WTC11 (cell line): ENCODE measurements around the gene THAP9.
A peak's percentile ranks its signal among the peaks of the same experiment; 100 is the strongest.

Experiments used
- CTCF ChIP-seq: fragments of 200-600 bp; IDR thresholded peaks from 2 replicates; pipeline ENCODE4 v1.8.0; 2022; ENCODE audit warnings: antibody characterized with exemption
- ETV6 ChIP-seq: sonication (generic); formaldehyde crosslinking; IDR thresholded peaks from 2 replicates; pipeline ENCODE4 v1.8.1; 2022; ENCODE audit warnings: mild to moderate bottlenecking, missing genetic modification reagents
- IRF1 ChIP-seq: sonication (generic); formaldehyde crosslinking; IDR thresholded peaks from 2 replicates; pipeline ENCODE4 v1.8.0; 2023; ENCODE audit warnings: missing genetic modification reagents
- RELA ChIP-seq: sonication (generic); formaldehyde crosslinking; IDR thresholded peaks from 2 replicates; pipeline ENCODE4 v1.8.1; 2022; ENCODE audit warnings: missing genetic modification reagents, mild to moderate bottlenecking, borderline replicate concordance
- SP1 ChIP-seq: sonication (generic); formaldehyde crosslinking; conservative IDR thresholded peaks from 2 replicates; pipeline ENCODE4 v1.8.1; 2022; ENCODE audit warnings: missing genetic modification reagents
- TCF7 ChIP-seq: sonication (generic); formaldehyde crosslinking; IDR thresholded peaks from 2 replicates; pipeline ENCODE4 v1.8.0; 2022; ENCODE audit warnings: mild to moderate bottlenecking, low read depth, missing genetic modification reagents, moderate library complexity
- ZBTB21 ChIP-seq: sonication (generic); formaldehyde crosslinking; IDR thresholded peaks from 2 replicates; pipeline ENCODE4 v1.8.1; 2023; ENCODE audit warnings: mild to moderate bottlenecking, missing genetic modification reagents, borderline replicate concordance
- ZNF512 ChIP-seq: sonication (generic); formaldehyde crosslinking; IDR thresholded peaks from 2 replicates; pipeline ENCODE4 v1.8.1; 2022; ENCODE audit warnings: missing genetic modification reagents, borderline replicate concordance
- TF ChIP-seq, protein P1 (sequence below): sonication (generic); formaldehyde crosslinking; conservative IDR thresholded peaks from 2 replicates; pipeline ENCODE4 v1.8.1; 2022; ENCODE audit warnings: mild to moderate bottlenecking, missing genetic modification reagents

GRCh38 chr4:82890901-82891706 is 9.4 kb upstream of the THAP9 start, which contains the start of gene SEC31A:
- peak; percentile 72; the same call in 1 of the 2 replicates for TF ChIP-seq ZBTB21 (CRISPR knock-in tag)
- TF ChIP-seq, protein P1, sequence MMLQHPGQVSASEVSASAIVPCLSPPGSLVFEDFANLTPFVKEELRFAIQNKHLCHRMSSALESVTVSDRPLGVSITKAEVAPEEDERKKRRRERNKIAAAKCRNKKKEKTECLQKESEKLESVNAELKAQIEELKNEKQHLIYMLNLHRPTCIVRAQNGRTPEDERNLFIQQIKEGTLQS, result no peak
- no peak for TF ChIP-seq RELA
- TF ChIP-seq CTCF, result no peak
- no peak for TF ChIP-seq TCF7 (CRISPR knock-in tag)
- peak; percentile 99 for TF ChIP-seq SP1 (CRISPR knock-in tag)
- TF ChIP-seq ZNF512 (CRISPR knock-in tag), result no peak
- TF ChIP-seq IRF1, result no peak
- peak; percentile 86; the same call in 1 of the 2 replicates for TF ChIP-seq ETV6
